K562 treated with DMSO at 1 percent for 48 hours (cell line): ENCODE measurements around the gene STAG2. TPM values are rescaled to one million over a fixed set of nuclear protein-coding genes. Genes with fewer than 3 reads are reported as not detected.

Experiments
- total RNA-seq: library from RNA; unstranded; fragments of 300-600 nt; gene quantifications from 2 replicates; pipeline ENCODE4 v1.2.3, GENCODE V29; 2022; ENCODE audit warnings: low replicate concordance; ENCODE audit errors: extremely low read depth

Gene STAG2
- total RNA-seq: not detected in 2 replicates

DNA sequence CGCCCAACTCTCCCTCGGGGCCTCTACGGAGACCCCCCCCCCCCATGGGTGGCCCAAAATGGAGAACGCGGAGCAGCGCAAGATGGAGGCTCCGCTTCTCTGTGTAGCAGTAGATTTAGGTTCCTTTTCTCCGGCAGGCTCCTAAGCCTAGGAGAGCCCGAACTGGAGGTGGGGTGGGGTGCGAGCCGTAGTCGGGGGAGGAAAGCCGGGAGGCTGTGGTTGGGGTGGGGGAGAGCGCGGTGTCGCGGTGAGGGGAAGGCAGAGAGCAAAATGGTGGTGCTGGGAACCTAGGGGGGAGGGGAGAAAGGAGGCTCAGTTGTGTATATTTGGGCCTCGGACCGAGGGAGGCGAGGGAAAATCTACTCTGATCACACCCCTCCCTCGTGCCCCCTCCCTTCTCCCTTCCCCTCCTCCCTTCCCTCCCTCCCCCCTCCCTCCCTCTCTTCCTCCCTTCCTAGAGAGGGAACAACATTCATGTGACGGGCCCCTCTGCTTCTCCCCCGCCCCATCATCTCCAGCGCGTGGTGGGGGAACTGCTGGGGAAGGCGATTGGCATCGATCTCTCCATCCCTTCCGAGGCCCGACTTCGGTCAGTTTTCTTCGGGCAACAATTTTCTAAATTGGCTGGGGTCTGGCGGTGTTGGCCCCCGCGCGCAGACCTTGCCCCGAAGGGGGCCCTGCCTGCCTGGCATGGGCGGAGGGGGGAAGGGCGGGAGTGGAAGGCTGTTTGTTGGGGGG is at the start of gene STAG2:
STAG2 (plus strand) TSS at position 439 of the 738 bp plus-strand sequence. CDS start 60,922 bp downstream, outside the sequence.

Other genes with a start within 250 kb of the STAG2 start
- not detected in 2 replicates for gene THOC2, start 228.7 kb upstream of the STAG2 start, total RNA-seq
- not detected in 2 replicates for gene XIAP, start 101.7 kb upstream of the STAG2 start, total RNA-seq